Raji (cell line): ENCODE measurements around the gene RAP1A.

Source experiments
- POLR2A ChIP-seq: IDR thresholded peaks from 2 replicates; pipeline ENCODE4 v1.6.1; 2011; ENCODE audit warnings: low read depth, low read length, control low read depth; ENCODE audit not compliant: insufficient read depth

The RAP1A gene

DNA sequence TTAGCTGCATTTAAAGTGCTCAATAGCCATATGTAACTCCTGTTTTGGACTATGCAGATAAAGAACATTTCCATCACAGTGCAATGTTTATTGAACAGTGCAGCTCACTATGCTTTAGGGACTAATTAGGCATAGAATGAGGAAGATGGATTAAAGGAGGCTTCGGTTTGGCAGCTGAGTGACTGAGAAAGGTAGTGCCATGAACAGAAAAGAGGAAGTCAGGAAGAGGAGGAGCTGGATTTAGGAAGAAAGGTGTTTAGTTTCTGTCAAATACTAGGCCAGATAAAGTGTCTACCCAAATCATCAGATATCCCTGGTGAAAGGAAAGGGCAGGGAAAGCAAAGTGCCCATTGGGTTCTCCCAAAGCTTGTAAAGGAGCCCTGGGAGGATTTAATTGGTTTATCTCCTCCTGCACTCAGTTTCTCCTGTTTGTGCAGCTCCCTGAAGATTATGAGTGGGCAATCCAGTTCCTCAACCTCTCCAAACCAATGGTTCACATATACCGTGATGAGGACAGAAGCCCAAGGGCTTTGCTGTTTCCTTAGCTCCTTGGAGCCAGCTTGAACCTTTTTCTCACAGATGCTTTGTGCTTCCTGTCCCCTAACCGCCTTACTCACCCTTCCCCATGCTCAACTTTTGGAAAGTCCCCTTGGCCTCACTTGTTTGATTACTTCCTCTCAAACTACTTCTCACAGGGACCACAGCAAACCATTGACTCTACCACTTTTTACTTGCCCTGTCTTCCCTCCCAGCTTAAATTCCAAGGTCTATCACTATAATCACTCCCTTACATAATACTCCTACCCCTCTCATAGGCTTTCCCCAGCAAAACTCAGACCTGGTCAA is 3.5 kb upstream of the RAP1A start:
- TF ChIP-seq POLR2A, result peak; percentile 39; the same call in 1 of the 2 replicates

DNA sequence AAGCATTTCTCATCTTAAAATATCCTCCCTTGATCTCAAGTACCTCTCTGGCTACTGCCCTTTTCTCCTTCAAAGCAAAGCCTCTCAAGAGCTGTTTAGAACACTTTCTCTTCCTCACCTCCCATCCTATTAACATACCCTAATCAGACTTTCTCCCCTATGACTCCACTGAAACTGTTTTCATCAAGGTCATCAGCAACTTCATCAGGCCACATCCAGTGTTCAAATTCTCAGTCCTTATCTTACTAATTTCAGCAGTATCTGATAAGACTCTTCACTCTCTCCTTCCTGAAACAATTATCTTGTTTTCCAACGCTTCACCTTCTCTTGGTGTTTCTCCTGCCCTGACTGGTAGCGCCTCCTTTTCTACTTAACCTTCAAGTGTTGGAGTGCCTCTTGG is 1.5 kb upstream of the RAP1A start:
- no peak for TF ChIP-seq POLR2A

DNA sequence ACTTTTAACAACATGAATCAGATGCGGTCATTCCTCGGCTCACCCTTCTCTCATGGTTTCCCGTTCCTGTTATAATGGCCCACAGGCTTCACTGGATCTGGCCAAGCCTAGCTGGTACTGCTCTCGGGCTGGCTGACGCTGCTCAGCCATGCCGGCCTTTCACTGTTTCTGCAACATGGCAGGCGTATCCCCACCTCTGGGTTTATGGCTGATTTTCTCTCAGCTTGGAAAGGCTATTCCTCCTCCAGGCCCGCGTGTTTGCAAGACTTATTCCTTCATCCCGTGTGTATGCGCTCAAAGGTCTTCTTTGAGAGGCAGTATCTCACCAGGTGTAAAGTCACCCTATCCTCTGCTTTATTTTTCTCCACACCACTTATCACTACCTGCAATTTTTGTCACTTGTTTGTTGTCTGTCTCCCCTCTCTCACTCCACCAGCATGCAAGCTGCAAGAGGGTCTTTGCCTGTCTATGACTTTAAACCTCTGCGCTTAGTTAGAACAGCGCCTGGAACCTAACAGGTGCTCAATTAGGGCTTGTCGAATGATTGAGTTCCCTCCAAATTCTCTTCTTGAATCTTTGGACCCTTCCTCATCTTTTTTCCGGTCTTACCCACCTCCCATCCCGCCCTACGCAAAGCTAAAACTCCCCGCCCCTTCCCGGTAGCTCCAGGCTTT is 491 bp upstream of the RAP1A start:
- no peak for TF ChIP-seq POLR2A

DNA sequence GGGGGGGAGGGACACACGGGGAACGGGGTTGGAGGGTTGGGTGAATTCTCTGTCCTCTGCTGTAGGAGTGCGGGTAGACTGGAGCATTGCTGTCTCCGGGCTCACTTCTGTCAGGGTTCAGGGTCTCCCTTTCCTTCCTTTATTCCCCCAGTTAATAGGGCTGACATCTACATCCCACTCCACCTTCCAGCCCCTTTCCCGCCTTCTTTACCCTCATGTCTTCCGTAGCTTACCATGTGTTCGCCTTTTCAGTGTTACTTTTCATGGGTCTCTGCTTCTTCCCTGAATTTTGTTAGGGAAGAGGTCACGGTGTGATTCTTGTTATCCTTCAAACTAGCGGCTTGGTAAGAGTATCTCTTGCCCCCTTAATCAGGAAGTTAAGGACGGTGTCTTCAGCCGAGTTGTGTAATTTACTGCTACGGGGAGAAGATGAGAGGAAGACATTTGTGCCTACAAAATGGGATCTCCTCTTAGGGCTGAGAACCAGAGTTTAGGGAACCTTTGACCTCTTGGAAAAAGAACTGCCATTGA is 917 bp downstream of the RAP1A start:
- TF ChIP-seq POLR2A, result no peak

DNA sequence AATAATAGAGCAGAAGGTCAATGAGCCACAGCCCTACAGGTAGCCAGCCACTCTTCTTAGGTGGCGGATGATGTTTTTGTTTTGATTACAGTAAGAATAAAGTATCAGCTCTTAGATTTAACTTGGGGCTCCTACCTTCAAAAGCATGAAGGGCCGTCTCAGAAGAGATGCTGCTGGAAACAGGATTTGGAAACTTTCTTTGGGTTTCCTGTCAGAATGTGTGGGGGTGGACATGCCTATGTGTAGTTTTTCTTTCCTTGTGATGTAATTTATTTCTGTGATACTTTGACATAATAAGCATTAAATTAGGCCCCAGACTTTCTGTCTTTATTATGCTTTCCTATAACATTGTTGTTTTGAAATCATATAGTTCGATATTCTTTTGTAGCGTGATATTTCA is 1.5 kb downstream of the RAP1A start:
- no peak for TF ChIP-seq POLR2A

DNA sequence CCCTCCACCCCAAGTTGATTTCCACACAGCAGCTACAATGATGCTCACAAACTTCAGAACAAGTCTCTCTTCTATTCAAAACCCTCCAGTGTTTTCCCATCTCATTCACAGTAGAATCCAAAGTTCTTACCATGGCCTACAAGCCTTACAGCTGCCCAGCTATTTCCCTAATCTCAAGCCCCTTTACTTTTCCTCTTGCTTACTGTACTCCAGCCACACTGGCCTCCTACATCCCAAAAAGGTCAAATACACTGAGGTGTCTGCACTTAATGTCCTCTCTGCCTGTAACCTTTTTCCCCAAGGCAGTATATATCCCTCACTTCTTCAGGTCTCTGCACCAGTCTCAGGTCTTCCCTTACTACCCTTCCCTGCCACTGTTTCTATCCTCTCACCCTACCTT is 2.6 kb downstream of the RAP1A start:
- no peak for TF ChIP-seq POLR2A

DNA sequence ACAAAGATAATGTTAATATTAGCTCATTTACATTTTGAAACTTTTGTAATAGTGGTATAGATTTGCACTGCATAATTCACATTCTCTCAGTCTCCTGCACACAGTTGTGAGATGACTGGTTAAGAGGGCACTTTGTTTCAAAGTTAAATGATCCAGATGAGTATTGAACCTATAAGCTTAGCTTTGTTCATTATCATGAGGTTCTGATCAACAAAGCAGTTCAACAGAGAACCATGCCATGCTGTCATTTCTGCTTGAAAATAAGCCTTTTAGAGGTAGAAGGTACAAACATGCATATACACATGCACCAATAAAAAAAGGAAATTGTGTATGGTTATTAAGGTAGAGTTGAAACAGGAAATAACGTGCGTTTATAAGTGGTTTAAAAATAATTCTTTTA is 4.8 kb downstream of the RAP1A start:
- no peak for TF ChIP-seq POLR2A

DNA sequence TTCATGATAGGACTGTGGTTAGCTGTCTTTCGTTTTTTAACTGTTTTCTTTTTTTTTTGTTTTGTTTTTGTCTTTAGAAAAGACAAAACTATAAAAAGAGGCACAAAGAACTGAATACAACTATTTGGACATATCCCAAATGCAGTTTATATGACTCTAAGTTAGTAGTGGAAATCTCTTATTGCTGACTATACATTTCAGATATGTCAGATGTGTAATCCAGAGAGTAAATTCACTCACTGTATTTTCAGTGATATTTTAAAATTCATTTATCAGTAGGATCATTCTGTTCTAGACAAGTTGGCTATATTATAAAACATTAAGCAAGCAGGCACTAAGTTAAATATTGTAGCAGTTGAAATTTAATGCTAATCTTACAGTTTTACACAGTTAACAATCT is 5.7 kb downstream of the RAP1A start:
- TF ChIP-seq POLR2A, result no peak

DNA sequence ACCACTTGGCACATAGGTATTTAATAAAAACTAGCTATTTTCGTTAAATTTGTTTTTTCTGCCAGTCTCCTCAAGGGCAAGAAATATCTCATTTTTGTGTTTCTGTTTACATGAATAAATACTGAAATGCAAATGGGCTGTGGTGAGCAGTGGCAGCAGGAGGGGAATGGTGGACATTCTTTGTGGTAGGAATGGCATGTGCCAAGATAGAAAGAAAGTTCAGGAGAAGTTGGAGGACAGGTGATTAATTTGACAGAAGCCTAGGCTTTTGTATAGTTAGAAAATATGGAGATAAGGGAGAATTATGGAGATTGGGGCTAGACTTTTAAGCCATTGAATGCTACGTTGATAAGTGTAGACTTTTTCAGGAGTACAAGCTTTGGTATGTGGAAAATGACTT is 8.6 kb downstream of the RAP1A start:
- TF ChIP-seq POLR2A, result no peak

DNA sequence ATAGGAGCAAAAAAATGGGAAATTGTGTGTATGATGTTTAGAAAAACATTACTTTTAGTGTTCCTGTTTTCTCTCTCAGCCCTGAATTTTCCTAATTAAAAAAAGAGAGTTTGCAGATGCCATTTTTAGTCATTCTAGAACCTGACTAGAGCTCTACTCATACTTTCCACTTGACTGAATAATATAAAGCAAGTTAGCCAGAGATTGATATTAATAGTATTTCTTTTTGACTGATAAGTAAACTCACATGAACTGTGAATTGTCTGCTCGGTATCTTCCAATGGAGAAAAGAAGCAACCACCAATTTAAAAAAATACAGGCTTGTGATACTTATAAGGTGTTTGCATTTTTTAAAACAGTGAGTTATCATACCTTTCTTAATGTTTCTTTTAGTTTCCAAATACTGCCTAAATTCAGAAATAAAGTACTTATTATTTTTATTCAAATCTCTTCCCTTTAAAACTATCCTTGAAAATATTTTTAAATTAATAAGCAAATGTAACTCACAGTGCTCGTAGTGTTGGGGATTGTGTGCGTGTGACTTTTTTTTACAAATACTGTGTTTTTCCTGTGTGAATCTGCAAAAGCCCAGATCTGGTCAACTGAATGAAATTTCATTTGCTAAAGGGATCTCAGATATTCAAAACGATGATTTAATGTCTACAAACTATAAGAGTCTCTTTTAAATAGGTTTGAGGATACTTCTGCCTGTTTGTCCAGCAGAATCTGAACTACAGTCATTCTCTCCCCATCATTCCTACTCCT is 9.8 kb downstream of the RAP1A start:
- no peak for TF ChIP-seq POLR2A

DNA sequence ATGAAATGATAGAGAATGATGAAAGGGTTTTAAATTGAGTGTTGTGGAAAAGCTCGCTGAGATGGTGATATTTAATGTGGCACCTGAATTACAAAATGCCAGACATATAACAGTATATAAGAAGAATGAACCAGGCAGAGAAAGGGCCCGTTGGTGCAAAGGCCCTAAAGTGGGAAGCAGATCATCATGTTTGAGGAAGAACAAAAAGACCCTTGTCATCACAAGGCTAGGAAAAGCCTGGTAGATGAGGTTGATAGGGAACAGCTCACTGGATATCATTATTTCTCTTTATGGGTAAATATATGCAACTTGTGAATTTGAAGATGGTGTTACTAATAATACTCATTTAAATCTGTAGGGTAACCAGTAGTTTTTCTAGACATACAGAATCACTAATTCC is 11.0 kb downstream of the RAP1A start:
- no peak for TF ChIP-seq POLR2A

DNA sequence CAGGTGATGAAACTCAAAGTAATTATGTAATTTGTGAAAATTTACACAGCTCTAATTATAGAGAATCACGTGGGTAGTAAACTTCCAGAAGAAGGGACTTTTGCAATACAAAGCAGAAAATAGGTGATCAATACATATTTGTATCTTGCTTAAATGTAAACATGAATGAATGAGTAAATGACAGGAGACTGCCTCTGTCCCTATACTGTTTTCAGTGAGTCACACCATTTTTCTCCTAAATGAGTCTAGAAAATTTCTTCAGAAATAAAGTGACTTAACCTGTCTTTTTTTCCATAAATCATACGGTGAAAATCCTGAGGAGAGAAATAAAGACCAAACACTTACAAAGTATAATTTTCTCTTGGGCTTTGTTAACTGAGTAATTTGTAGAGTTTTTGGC is 11.9 kb downstream of the RAP1A start:
- TF ChIP-seq POLR2A, result no peak

DNA sequence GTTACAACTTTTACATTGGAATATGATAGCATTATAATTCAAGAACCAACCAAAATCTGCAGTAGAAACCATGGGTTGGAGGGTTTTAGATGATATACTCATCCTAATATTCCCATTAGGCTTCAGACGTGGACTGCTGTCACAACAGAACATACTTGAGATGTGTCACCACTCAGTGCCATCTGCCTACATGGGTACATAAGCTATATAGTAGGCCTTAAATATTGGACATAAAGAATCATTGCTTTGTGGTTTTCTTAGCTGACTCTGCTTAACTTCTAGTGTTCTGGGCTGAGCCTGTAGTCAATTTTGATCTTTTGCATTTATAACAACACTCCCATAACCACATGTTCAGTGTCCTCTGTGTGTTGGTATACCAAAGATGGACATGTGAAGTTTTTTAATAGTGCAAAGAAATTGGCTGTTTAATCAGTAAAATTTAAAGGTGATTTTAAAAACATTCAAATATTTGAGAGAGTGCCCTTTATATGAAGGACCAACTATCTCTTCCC is 14.2 kb downstream of the RAP1A start:
- no peak for TF ChIP-seq POLR2A

DNA sequence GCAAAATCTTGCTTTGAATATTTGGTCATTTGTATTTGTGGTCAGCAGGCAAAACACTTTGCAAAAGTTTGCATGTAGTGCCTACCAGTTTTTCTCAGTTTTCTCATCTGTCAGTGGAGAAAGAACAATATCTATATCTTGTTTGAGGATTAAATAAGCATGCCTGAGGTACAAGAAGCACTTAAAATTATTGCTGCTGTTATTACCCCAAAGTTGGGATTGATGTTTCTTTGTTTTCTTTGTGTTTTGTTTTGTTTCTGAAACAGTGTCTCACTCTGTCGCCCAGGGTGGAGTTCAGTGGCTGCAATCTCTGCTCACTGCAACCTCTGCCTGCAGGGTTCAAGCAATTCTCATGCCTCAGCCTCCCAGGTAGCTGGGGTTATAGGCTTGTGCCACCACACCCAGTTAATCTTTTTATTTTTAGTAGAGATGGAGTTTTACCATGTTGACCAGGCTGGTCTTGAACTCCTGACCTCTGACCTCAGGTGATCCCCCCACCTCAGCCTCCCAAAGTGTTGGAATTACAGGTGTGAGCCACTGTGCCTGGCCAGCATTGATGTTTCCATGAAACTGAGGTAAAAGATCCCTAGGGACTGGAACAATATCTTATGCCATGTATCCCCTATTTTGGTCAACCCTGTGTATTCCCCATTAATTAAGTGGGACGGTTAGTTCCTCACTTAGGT is 15.9 kb downstream of the RAP1A start:
- TF ChIP-seq POLR2A, result no peak

DNA sequence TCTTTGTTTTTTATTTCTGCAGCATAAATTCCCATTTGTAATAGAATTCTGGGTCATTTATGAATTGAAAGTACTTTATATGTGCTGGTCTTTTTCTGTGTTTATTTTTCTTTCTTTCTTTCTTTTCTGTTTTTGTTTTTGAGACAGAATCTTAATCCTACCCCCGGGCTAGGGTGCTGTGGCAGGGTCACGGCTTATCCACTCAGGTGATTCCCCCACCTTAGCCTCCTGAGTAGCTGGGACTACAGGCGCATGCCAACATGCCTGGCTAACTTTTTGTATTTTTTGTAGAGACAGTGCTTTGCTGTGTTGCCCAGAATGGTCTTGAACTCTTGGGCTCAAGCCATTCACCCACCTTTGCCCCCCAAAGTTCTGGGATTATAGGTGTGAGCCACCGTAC is 18.7 kb downstream of the RAP1A start:
- no peak for TF ChIP-seq POLR2A
